CD1c-positive myeloid dendritic cell (primary cell): Measurements from ENCODE around the gene IRAK3.
"Not testable (repeated sequence)": the region's sequence is repeated elsewhere in the genome, so short reads cannot be mapped to it uniquely, and the experiment has no call there.

ENCODE experiments used
- DNase-seq: peaks from one replicate; pipeline ENCODE4 v3.0.0-alpha.2; 2016; ENCODE audit errors: extremely low spot score

Gene IRAK3

GRCh38 chr12:66169221-66170170 is 19.5 kb upstream of the IRAK3 start, which contains the start of gene TMBIM4:
TMBIM4 (minus strand) TSS chr12:66169996; CDS start chr12:66169951, 45 bp downstream.
- DNase-seq, result peak; percentile 93

DNA sequence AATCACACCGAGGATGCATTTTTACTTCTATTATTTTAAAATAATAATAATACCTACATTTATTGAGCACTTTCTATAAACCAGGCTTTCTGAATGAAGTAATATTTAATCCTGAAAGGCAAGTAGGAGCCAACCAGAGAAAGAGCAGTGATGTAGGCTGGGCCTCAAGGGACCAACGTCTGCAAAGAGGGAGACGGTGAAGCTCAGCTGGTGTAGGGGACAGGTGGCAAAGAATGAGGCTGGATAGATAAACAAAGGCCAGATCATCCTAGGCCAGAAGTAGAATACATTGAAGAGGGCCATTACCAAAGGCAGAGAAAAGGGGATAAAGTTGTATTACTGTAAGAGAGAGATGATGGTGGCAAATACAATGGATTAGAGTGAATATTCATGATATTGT is 18.4 kb upstream of the IRAK3 start:
- no peak for DNase-seq

DNA sequence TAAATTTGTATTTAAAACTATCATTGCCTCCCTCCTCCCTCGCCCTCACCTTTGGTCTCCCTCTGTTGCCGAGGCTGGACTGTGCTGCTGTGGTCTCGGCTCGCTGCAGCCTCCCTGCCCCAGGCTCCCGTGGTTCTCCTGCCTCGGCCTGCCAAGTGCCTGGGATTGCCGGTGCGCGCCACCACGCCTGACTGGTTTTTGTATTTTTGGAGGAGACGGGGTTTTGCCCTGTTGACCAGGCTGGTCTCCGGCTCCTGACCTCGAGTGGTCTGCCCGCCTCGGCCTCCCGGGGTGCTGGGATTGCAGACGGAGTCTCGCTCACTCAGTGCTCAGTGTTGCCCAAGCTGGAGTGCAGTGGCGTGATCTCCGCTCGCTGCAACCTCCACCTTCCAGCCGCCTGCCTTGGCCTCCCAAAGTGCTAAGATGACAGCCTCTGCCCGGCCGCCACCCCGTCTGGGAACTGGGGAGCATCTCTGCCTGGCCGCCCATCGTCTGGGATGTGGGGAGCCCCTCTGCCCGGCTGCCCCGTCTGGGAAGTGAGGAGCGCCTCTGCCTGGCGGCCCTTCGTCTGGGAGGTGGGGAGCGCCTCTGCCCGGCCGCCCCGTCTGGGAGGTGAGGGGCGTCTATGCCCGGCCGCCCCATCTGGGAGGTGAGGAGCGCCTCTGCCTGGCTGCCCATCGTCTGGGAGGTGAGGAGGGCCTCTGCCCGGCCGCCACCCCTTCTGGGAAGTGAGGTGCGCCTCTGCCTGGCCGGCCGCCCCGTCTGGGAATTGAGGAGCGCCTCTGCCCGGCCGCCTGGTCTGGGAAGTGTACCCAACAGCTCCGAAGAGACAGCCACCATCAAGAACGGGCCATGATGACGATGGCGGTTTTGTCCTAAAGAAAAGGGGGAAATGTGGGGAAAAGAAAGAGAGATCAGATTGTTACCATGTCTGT is 14.4 kb upstream of the IRAK3 start:
- not testable (repeated sequence) for DNase-seq

- DNase-seq, result no peak
Measured at GRCh38 chr12:66176105-66176900, 12.7 kb upstream of the IRAK3 start.

GRCh38 chr12:66182956-66183355 is 6.1 kb upstream of the IRAK3 start:
- DNase-seq, result no peak

DNA sequence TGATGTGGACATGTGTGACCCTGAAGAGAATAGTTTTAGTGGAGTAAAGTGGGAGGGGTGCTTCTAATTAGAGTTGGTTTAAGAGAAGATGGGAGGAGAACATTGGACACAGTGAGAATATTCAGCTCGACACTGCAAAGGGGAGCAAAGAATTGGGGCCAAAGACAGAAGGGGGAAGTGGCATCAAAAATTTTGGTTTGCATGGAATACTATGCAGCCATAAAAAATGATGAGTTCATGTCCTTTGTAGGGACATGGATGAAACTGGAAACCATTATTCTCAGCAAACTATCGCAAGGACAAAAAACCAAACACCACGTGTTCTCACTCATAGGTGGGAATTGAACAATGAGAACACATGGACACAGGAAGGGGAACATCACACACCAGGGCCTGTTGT is 4.2 kb upstream of the IRAK3 start:
- DNase-seq, result not testable (repeated sequence)

- peak; percentile 28 for DNase-seq
Measured at GRCh38 chr12:66187036-66187435, 2.0 kb upstream of the IRAK3 start.

DNA sequence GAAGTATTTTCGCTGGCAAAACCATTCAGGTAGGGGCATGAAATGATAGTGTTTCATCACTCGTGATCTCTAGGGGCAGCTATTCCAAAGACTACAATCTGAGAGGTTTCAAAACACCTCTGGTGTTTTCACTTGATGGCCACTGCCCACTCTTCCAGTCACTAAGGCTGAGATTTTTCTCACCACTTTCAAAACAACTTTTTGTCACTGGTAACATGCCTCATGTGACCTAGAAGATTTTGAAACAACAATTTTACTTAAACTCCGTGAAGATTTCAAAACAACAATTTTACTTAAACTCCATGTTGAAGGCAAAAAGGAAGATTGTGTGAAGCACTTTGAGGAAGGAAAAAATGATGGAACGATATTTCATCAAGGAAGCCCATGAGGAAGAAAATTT is 1.2 kb upstream of the IRAK3 start:
- DNase-seq, result peak; percentile 83

- DNase-seq, result no peak
Measured at GRCh38 chr12:66189486-66189843, 451 bp downstream of the IRAK3 start.

GRCh38 chr12:66189889-66190288 is 875 bp downstream of the IRAK3 start:
- no peak for DNase-seq

DNA sequence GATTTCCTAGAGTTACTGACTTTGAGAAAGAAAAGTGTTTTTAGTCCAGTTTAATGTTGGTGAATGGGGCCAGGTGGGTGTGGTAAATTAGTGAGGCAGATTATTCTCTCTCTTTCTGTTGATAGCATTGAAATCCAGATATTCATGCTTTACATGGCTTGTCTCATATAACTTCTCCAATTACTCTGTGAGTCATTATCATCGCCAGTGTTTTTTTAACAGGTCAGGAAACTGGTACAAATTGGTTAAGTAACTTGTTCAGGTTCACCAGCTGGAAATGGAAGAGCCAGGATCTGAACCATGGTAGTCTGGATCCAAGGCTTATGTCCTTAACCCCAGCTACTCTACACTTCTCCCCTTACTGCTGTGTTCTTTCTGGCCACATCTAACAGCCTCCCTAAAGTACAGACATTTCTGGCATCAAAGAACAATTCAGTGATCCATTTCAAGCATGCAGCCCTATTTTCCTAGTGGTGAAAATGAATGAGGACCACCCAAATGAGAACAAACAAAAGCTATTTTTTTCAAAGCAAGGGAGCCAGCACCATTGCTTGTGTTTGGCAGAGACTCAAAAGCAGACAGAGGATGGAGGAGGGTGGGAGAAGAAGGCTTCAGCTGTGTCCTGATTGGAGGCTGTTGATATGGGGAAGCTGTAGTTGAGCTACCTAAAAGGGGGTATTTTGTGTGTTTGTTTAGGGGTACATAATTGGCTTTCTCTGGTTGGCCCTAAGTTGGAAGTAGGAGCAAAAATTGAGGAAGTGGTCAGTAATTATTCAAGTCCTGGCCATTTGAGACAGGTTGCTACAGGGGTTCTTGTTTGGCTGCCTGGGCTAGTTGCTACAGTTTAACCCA is 1.7 kb downstream of the IRAK3 start:
- DNase-seq, result peak; percentile 69

GRCh38 chr12:66191547-66192126 is 2.6 kb downstream of the IRAK3 start:
- no peak for DNase-seq

GRCh38 chr12:66194122-66194521 is 5.1 kb downstream of the IRAK3 start:
- peak; percentile 48 for DNase-seq

GRCh38 chr12:66195242-66195641 is 6.2 kb downstream of the IRAK3 start:
- peak; percentile 14 for DNase-seq

- peak; percentile 61 for DNase-seq
Measured at GRCh38 chr12:66196806-66197205, 7.8 kb downstream of the IRAK3 start.

DNA sequence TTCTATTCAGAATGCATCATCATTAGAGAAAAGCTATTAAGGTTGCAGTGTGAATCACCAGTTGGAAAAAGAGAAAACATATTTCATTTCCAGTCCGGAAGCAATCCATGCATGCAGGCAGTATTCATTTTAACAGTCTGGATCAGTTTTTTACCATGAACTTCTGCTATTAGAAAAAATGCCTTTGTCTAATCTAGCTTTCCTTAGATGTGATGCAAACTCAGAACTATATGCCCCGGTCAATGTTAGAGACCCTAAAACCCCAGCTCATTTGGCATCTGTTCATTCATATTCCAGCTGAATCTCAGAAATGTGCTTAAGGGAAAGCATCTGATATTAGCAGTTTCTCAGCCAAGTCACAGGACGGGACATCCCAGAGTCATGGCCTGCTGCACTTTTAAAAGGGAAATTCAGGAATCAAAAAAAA is 8.5 kb downstream of the IRAK3 start:
- no peak for DNase-seq

GRCh38 chr12:66199141-66199540 is 10.1 kb downstream of the IRAK3 start:
- no peak for DNase-seq

DNA sequence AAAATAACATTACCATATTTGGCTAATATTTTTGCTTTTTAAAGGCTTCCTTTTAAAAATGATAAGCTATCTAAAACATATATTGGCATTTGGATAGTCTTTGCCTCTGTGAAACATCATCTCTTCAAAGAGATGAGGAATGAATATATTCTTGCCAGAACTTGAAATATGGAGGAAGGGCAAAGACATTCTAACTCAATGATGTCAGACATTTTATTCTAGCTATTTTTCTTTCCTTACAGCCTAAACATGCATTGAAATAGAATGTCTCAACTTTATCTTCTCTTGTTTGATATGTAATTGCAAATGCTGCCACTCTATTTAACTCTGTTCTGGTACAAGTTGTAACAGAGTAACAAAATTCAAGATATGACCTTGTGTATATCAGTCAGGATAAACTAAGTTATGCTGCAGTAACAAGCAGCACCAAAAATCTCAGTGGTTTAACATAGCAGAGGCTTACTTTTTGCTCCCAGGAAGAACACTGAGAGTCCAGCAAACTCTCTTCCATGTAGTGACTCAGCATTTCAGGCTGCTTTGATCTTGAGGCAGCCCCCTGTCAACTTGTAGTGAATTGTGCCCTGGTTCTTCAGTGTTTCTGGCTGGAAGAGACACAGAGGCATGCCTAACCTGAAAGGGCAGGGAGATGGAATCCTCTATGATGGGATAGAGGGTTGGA is 11.0 kb downstream of the IRAK3 start:
- DNase-seq, result no peak

DNA sequence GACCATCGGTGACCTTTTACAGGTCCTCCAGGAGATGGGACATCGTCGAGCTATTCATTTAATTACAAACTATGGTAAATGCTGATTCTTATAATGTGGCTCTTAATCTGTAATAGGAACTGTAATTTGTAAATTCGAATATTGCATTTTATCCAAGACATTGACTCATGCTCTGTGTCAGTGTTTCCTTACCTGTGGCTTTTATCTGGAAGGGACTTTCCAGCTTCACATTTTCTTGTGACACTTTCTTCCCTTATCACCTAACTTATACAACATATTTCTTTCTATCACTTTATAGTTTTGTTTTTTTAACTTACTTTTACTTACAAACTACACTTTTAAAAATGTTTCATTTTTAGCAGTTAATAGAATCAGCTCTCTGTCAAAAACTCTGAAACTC is 14.8 kb downstream of the IRAK3 start:
- no peak for DNase-seq

GRCh38 chr12:66206141-66206540 is 17.1 kb downstream of the IRAK3 start:
- DNase-seq, result no peak
